ENCODE data around the gene LRRC14B. TPM values are rescaled to one million over a fixed set of nuclear protein-coding genes. Genes with fewer than 3 reads are reported as not detected.

LRRC14B gene
- polyA plus RNA-seq, 1 of the 3 experiments (the other 2 are of a cell fraction): not detected

DNA sequence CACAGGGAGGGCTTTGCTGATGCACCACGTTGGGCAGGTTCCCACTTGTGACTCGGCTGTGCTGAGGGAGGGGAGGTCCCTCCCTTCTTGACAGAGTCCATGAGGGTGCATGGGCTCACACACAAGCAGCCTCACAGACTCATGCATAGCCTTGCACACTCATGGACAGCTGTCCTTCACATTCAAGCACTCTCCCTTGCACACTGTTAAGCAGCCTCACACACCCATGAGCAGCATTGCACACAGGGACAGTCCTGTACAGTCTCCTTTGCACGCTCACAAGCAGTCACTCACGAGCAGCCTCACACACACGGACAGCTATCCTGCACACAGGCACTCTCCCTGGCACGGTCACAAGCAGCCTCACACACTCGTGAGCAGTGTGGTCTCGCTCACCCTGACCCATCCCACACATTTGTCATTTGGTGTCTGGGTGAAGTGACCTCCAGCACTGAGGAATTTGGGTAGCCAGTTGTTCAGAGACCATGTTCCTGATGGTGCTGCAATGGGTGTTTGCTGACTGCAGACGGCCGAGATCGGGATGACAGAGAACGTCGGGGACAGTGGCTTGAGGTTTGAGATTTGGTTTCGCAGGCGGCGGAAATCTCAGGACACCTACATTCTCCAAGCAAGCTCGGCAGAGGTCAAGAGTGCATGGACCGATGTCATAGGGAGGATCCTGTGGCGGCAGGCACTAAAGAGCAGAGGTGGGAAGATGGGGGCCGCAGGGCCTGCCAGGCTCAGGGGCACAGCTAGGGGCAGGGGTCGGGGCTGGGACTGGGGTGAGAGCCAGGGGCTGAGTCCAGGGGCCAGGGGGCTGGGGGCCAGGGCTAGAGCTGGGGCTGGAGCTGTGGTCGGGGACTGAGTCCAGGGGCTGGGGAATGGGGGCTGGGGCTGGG is 17.7 kb upstream of the LRRC14B start:
- Histone ChIP-seq H3K4me3 (ENCODE audit: low read depth in 2 of 2, low read length in 1 of 2) (no peak overlapping the region), H3K27ac (ENCODE audit: low read depth in 2 of 2, low read length in 1 of 2) (no peak overlapping the region), H4K20me1 (ENCODE audit: insufficient read depth) (no peaks in the 10 kb centered on the region), H2AFZ (ENCODE audit: low read depth) (no peak overlapping the region), H3K4me2 (no peak overlapping the region), H3K79me2 (ENCODE audit: insufficient read depth) (no peaks in the 10 kb centered on the region), H3K27me3 (ENCODE audit: insufficient read depth) (peaks cover 3% of the 10 kb centered on the region; the same call in 1 of the 2 replicates), H3K9ac (no peak overlapping the region), H3K4me1 (ENCODE audit: control insufficient read depth in 1 of 2, insufficient read depth in 2 of 2, low read depth in 1 of 2, low read length in 1 of 2) (peaks cover 0 to 9% of the 10 kb centered on the region in 2 experiments; a peak in 1 of 4 replicates), H3K9me2 (no peaks in the 10 kb centered on the region), H3F3A (replicated peaks; ENCODE audit: insufficient read depth) (no peaks in the 10 kb centered on the region), H3K9me3 (no peaks in the 10 kb centered on the region), H3K36me3 (replicated peaks in 1 of 2; ENCODE audit: control insufficient read depth in 1 of 2, insufficient read depth in 2 of 2, low read length in 1 of 2) (no peaks in the 10 kb centered on the region)
- ChIA-PET POLR2A (no interaction called here), CTCF (interaction anchor here (1.5 to 1.8 kb wide), 2 partner anchors 14 to 15 kb away, joined by 3 to 9 read pairs; no protein-coding TSS in a partner anchor)
- TF ChIP-seq SMC3 (IDR thresholded peaks at IDR 0.05; ENCODE audit: low read depth, low read length) (no peak), POLR2AphosphoS5 (IDR thresholded peaks at IDR 0.05; ENCODE audit: low read depth, low read length) (no peak), GATA2 (CRISPR knock-in tag; IDR thresholded peaks at IDR 0.05) (no peak), GABPA (IDR thresholded peaks at IDR 0.05; ENCODE audit: low read depth) (no peak), TAF1 (IDR thresholded peaks at IDR 0.05; ENCODE audit: borderline replicate concordance, low read depth, low read length) (no peak), CHD2 (IDR thresholded peaks at IDR 0.05; ENCODE audit: low read length, partially characterized antibody) (no peak), NRF1 (IDR thresholded peaks at IDR 0.05; ENCODE audit: low read depth, low read length) (no peak), TCF12 (IDR thresholded peaks at IDR 0.05) (no peak), MXI1 (IDR thresholded peaks at IDR 0.05; ENCODE audit: low read depth, low read length) (no peak), ELF1 (IDR thresholded peaks at IDR 0.05) (no peak), RAD21 (IDR thresholded peaks at IDR 0.05; ENCODE audit: low read length) (no peak), YY1 (IDR thresholded peaks at IDR 0.05; ENCODE audit: low read depth) (no peak), EZH2phosphoT487 (IDR thresholded peaks at IDR 0.05; ENCODE audit: borderline replicate concordance, low read depth) (no peak), NFIC (IDR thresholded peaks at IDR 0.05; ENCODE audit: borderline replicate concordance) (no peak), MEF2A (IDR thresholded peaks at IDR 0.05; ENCODE audit: borderline replicate concordance, low read depth) (no peak), FOXJ3 (CRISPR knock-in tag; IDR thresholded peaks at IDR 0.05) (no peak)
- TF ChIP-seq, protein P1, sequence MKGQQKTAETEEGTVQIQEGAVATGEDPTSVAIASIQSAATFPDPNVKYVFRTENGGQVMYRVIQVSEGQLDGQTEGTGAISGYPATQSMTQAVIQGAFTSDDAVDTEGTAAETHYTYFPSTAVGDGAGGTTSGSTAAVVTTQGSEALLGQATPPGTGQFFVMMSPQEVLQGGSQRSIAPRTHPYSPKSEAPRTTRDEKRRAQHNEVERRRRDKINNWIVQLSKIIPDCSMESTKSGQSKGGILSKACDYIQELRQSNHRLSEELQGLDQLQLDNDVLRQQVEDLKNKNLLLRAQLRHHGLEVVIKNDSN (IDR thresholded peaks at IDR 0.05; ENCODE audit: borderline replicate concordance, low read depth): no peak
- TF ChIP-seq, protein P2, sequence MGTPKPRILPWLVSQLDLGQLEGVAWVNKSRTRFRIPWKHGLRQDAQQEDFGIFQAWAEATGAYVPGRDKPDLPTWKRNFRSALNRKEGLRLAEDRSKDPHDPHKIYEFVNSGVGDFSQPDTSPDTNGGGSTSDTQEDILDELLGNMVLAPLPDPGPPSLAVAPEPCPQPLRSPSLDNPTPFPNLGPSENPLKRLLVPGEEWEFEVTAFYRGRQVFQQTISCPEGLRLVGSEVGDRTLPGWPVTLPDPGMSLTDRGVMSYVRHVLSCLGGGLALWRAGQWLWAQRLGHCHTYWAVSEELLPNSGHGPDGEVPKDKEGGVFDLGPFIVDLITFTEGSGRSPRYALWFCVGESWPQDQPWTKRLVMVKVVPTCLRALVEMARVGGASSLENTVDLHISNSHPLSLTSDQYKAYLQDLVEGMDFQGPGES (IDR thresholded peaks at IDR 0.05; ENCODE audit: low read depth, low read length): no peak
- TF ChIP-seq, protein P3, sequence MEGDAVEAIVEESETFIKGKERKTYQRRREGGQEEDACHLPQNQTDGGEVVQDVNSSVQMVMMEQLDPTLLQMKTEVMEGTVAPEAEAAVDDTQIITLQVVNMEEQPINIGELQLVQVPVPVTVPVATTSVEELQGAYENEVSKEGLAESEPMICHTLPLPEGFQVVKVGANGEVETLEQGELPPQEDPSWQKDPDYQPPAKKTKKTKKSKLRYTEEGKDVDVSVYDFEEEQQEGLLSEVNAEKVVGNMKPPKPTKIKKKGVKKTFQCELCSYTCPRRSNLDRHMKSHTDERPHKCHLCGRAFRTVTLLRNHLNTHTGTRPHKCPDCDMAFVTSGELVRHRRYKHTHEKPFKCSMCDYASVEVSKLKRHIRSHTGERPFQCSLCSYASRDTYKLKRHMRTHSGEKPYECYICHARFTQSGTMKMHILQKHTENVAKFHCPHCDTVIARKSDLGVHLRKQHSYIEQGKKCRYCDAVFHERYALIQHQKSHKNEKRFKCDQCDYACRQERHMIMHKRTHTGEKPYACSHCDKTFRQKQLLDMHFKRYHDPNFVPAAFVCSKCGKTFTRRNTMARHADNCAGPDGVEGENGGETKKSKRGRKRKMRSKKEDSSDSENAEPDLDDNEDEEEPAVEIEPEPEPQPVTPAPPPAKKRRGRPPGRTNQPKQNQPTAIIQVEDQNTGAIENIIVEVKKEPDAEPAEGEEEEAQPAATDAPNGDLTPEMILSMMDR (IDR thresholded peaks at IDR 0.05): no peak
- TF ChIP-seq, protein P4, sequence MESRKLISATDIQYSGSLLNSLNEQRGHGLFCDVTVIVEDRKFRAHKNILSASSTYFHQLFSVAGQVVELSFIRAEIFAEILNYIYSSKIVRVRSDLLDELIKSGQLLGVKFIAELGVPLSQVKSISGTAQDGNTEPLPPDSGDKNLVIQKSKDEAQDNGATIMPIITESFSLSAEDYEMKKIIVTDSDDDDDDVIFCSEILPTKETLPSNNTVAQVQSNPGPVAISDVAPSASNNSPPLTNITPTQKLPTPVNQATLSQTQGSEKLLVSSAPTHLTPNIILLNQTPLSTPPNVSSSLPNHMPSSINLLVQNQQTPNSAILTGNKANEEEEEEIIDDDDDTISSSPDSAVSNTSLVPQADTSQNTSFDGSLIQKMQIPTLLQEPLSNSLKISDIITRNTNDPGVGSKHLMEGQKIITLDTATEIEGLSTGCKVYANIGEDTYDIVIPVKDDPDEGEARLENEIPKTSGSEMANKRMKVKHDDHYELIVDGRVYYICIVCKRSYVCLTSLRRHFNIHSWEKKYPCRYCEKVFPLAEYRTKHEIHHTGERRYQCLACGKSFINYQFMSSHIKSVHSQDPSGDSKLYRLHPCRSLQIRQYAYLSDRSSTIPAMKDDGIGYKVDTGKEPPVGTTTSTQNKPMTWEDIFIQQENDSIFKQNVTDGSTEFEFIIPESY (IDR thresholded peaks at IDR 0.05; ENCODE audit: borderline replicate concordance, low read depth): no peak
- DNase-seq: no peak
- WGBS (ENCODE audit: low lambda C conversion rate): 71% methylated on average over 20 of the region's 22 CpGs
